Caco-2 (cell line): ENCODE results near the gene USP34. TPM values are rescaled to one million over a fixed set of nuclear protein-coding genes. Genes with fewer than 3 reads are reported as not detected.

Source experiments
- BruUV-seq: library from RNA; stranded (reverse); fragments of 400-500 nt; replicated peaks from 2 replicates; lab custom pipeline; 2021; lab: Mats Ljungman, UMichigan
- CTCF ChIA-PET: fragments of 300-600 bp; sonication (Branson Sonifier 250); formaldehyde crosslinking; loops from one replicate; lab custom pipeline; 2022; ENCODE audit warnings: antibody characterized with exemption; lab: Charles Lee
- POLR2A ChIA-PET: fragments of 300-600 bp; sonication (Branson Sonifier 250); formaldehyde crosslinking; loops from one replicate; lab custom pipeline; 2022; ENCODE audit warnings: antibody characterized with exemption; lab: Charles Lee
- DNase-seq, 2 experiments: peaks; one replicate each; pipeline versions ENCODE4 v3.0.0 to v3.0.0-alpha.2; 2020 to 2022
- H3K27me3 ChIP-seq: replicated peaks from 2 replicates; pipeline ENCODE4 v1.6.0; 2011; ENCODE audit warnings: low read length; ENCODE audit not compliant: control insufficient read depth, insufficient read depth
- H3K36me3 ChIP-seq: 2 replicates; pipeline ENCODE4 v1.5.1; 2011; ENCODE audit warnings: low read length; ENCODE audit not compliant: control insufficient read depth, insufficient read depth
- H3K4me1 ChIP-seq: fragments of 250-450 bp; sonication (Bioruptor Pico); 2 replicates; pipeline ENCODE4 v1.5.1; 2020; ENCODE audit warnings: mild to moderate bottlenecking
- H3K4me3 ChIP-seq: 2 replicates; pipeline ENCODE4 v1.5.1; 2011; ENCODE audit warnings: low read depth, mild to moderate bottlenecking, control low read depth, low read length
- H3K9me3 ChIP-seq: fragments of 250-450 bp; sonication (Bioruptor Pico); 2 replicates; pipeline ENCODE4 v1.5.1; 2020; ENCODE audit warnings: mild to moderate bottlenecking, moderate library complexity
- H3K27ac Mint-ChIP-seq: one replicate; pipeline ENCODE4 v1.8.0; 2022; ENCODE audit warnings: mixed read lengths; ENCODE audit not compliant: unreplicated experiment
- H3K27me3 Mint-ChIP-seq: one replicate; pipeline ENCODE4 v1.8.0; 2022; ENCODE audit warnings: mixed read lengths; ENCODE audit not compliant: insufficient read depth, unreplicated experiment
- H3K36me3 Mint-ChIP-seq: one replicate; pipeline ENCODE4 v1.8.0; 2022; ENCODE audit warnings: mild to moderate bottlenecking, mixed read lengths; ENCODE audit not compliant: insufficient read depth, unreplicated experiment
- H3K4me1 Mint-ChIP-seq: one replicate; pipeline ENCODE4 v1.8.0; 2022; ENCODE audit warnings: low read depth, mixed read lengths; ENCODE audit not compliant: unreplicated experiment
- H3K4me3 Mint-ChIP-seq: one replicate; pipeline ENCODE4 v1.8.0; 2022; ENCODE audit warnings: mild to moderate bottlenecking, moderate library complexity, mixed read lengths; ENCODE audit not compliant: unreplicated experiment
- H3K9me3 Mint-ChIP-seq: one replicate; pipeline ENCODE4 v1.8.0; 2022; ENCODE audit warnings: mixed read lengths; ENCODE audit not compliant: unreplicated experiment
- CTCF ChIP-seq, 2 experiments: fragments of 200-600 bp in 1 of 2; IDR thresholded peaks; 1 replicate in 1 of 2; 2 replicates in 1 of 2; pipeline versions ENCODE4 v1.5.1 to v1.8.0; 2011 to 2022; ENCODE audit warnings: antibody characterized with exemption in 1 of 2, control low read depth in 1 of 2, inconsistent platforms in 1 of 2, low read depth in 1 of 2, low read length in 1 of 2, mild to moderate bottlenecking in 1 of 2, moderate library complexity in 1 of 2; ENCODE audit not compliant: insufficient read depth in 1 of 2, severe bottlenecking in 1 of 2, unreplicated experiment in 1 of 2
- intact Hi-C: fragments of 100-400 bp; cut with micrococcal nuclease; formaldehyde crosslinking; loops from one replicate; pipeline ENCODE4 v1.10.0; 2022; ENCODE audit not compliant: unreplicated experiment
- total RNA-seq: library from RNA; stranded (reverse); gene quantifications from 2 replicates; pipeline ENCODE4 v1.2.3, GENCODE V29; 2022

Gene USP34
- total RNA-seq, 1 experiment from 2014 or later, result 100 TPM

DNA sequence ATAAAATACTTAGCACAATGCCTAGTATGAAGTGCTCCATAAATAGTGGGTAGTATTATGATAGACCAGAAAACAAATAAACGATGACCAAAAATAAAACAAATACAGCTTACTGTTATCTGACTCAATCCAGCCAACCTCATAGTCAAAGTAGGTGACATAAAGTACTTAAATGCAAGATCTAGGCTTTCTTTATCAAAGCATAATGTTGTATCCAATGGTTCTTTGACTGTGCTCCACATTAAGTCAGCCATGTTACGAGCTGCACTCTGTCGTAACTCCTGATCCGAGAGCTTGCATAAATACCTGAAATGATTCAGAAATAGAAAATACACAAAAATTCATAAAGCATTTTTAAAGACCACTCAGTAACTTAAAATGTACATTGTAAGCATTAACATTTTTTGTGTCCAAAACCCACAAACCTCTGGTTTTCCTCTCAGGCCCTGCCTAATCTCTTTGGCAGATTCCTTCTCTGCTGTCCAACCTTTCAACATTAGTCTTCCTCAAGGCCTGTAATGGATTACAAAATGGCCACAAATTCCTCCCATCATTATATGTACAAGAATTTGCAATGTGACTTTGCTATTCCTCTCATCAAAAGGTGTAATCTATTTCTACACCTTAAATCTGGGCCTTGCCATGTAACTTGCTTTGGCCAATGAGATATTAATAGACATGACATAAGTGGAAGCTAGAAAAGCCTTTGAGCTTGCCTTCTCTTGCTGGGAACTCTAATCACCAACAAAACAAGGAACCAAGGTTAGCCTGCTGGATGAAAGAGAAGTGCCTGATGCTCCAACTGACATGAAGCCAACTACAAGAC lies 90.6 kb downstream of the USP34 start:
- POLR2A ChIA-PET, result interaction anchor here (0.5 kb wide), 1 partner anchor 474 kb away, joined by 6 read pairs; no protein-coding TSS in a partner anchor
- CTCF ChIA-PET, result no interaction called here
- no peak overlapping the region for H3K4me3 Mint-ChIP-seq
- no peak for DNase-seq
- no peaks in the 10 kb centered on the region for H3K4me1 Mint-ChIP-seq
- no peaks in the 10 kb centered on the region; the same call in 1 of the 2 replicates for H3K36me3 ChIP-seq
- H3K27ac Mint-ChIP-seq, result no peak overlapping the region
- intact Hi-C loops, result no loop called here
- no peaks in the 10 kb centered on the region for H3K4me1 ChIP-seq
- no TSS peak for BruUV-seq
- no peaks in the 10 kb centered on the region for H3K9me3 Mint-ChIP-seq
- H3K27me3 ChIP-seq, result no peaks in the 10 kb centered on the region
- peaks cover 67% of the 10 kb centered on the region for H3K36me3 Mint-ChIP-seq
- no peaks in the 10 kb centered on the region for H3K27me3 Mint-ChIP-seq
- no peaks in the 10 kb centered on the region for H3K9me3 ChIP-seq
- no peak overlapping the region for H3K4me3 ChIP-seq
- TF ChIP-seq CTCF (IDR thresholded peaks at IDR 0.05; ENCODE audit: insufficient read depth in 1 of 2, low read depth in 1 of 2, low read length in 1 of 2, severe bottlenecking in 1 of 2, unreplicated experiment in 1 of 2), result no peak

DNA sequence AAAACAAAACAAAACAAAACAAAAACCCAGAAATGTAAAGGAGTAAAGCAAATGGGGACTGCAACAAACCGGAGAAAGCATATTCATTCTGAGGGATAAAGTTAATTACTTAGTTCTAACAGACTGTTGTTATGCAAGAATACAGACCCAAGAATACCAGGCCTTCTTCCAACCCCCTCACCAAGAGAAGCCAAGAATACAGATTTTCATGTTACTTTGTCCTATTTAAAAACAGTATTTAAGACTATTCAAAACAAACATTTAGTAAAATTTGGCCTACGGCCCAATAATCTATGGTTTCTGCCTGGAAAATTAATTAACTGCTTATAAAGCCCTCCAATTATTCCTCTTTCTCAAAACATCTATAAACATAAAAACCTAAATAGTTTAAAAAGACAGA lies 91.4 kb downstream of the USP34 start:
- Mint-ChIP-seq H3K27me3 (no peaks in the 10 kb centered on the region), H3K9me3 (no peaks in the 10 kb centered on the region), H3K27ac (no peak overlapping the region), H3K36me3 (peaks cover 75% of the 10 kb centered on the region), H3K4me1 (no peaks in the 10 kb centered on the region), H3K4me3 (no peak overlapping the region)
- Histone ChIP-seq H3K27me3 (no peaks in the 10 kb centered on the region), H3K4me1 (no peaks in the 10 kb centered on the region), H3K4me3 (no peak overlapping the region), H3K36me3 (no peaks in the 10 kb centered on the region; the same call in 1 of the 2 replicates), H3K9me3 (no peaks in the 10 kb centered on the region)
- POLR2A ChIA-PET, result no interaction called here
- CTCF ChIA-PET, result no interaction called here
- BruUV-seq, result no TSS peak
- intact Hi-C loops, result no loop called here
- no peak for DNase-seq
- TF ChIP-seq CTCF (IDR thresholded peaks at IDR 0.05; ENCODE audit: insufficient read depth in 1 of 2, low read depth in 1 of 2, low read length in 1 of 2, severe bottlenecking in 1 of 2, unreplicated experiment in 1 of 2), result no peak

DNA sequence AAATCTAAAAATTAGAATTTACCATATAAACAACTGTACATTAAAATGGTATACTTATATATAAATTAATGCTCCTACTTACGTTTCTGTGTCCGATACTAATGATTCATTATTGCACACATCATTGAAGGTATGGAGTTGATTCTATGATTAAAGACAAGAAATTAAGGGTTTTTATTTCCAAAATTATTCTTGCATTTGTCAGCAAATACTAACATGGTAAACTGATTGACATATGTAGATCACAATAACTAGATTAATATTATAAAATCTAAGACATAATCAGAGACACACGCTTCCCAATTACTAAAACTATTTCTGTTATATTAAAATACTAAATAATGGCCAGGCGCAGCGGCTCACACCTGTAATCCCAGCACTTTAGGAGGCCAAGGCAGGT lies 92.6 kb downstream of the USP34 start:
- no peak for DNase-seq
- no peaks in the 10 kb centered on the region for H3K27me3 ChIP-seq
- H3K9me3 Mint-ChIP-seq, result no peaks in the 10 kb centered on the region
- H3K4me1 Mint-ChIP-seq, result no peaks in the 10 kb centered on the region
- H3K4me3 ChIP-seq, result no peak overlapping the region
- no peak overlapping the region for H3K27ac Mint-ChIP-seq
- no peak overlapping the region for H3K4me3 Mint-ChIP-seq
- no peaks in the 10 kb centered on the region for H3K9me3 ChIP-seq
- H3K36me3 Mint-ChIP-seq, result peaks cover 87% of the 10 kb centered on the region
- no peaks in the 10 kb centered on the region for H3K27me3 Mint-ChIP-seq
- intact Hi-C loops, result no loop called here
- no peaks in the 10 kb centered on the region; the same call in 1 of the 2 replicates for H3K36me3 ChIP-seq
- TF ChIP-seq CTCF (IDR thresholded peaks at IDR 0.05; ENCODE audit: insufficient read depth in 1 of 2, low read depth in 1 of 2, low read length in 1 of 2, severe bottlenecking in 1 of 2, unreplicated experiment in 1 of 2), result no peak
- CTCF ChIA-PET, result no interaction called here
- no peaks in the 10 kb centered on the region for H3K4me1 ChIP-seq
- POLR2A ChIA-PET, result no interaction called here
- no TSS peak for BruUV-seq
